K562 (cell line): ENCODE measurements around the gene LRRC7. TPM values are rescaled to one million over a fixed set of nuclear protein-coding genes. Genes with fewer than 3 reads are reported as not detected.

Source experiments
- BCOR ChIP-seq: fragments of 450-650 bp; IDR thresholded peaks from 2 replicates; pipeline ENCODE4 v1.6.1; 2016
- CBFA2T3 ChIP-seq: fragments of 450-650 bp; IDR thresholded peaks from 2 replicates; pipeline ENCODE4 v1.6.1; 2017
- CHD2 ChIP-seq: IDR thresholded peaks from 2 replicates; pipeline ENCODE4 v1.6.1; 2011; ENCODE audit warnings: low read depth, low read length
- ELK1 ChIP-seq: sonication (generic); formaldehyde crosslinking; IDR thresholded peaks from 2 replicates; pipeline ENCODE4 v1.8.1; 2022; ENCODE audit warnings: missing genetic modification reagents
- ETV5 ChIP-seq: sonication (generic); formaldehyde crosslinking; IDR thresholded peaks from 2 replicates; pipeline ENCODE4 v1.4.0; 2020; ENCODE audit warnings: low read depth, mild to moderate bottlenecking, missing genetic modification reagents
- HDAC3 ChIP-seq: fragments of 450-650 bp; IDR thresholded peaks from 2 replicates; pipeline ENCODE4 v1.6.1; 2018; ENCODE audit warnings: borderline replicate concordance, mild to moderate bottlenecking, moderate library complexity; ENCODE audit not compliant: partially characterized antibody
- HDAC6 ChIP-seq: IDR thresholded peaks from 2 replicates; pipeline ENCODE4 v1.6.1; 2012; ENCODE audit warnings: low read depth, mild to moderate bottlenecking, control low read depth, inconsistent platforms, low read length, moderate library complexity
- HEY1 ChIP-seq: fragments of 250-450 bp; sonication (Bioruptor Pico); IDR thresholded peaks from 2 replicates; pipeline ENCODE4 v1.5.0; 2020; ENCODE audit warnings: mild to moderate bottlenecking, moderate library complexity, borderline replicate concordance
- MAFG ChIP-seq: fragments of 450-650 bp; conservative IDR thresholded peaks from 2 replicates; pipeline ENCODE4 v1.6.1; 2016; ENCODE audit warnings: missing genetic modification characterization, missing compliant biosample characterization
- MIER1 ChIP-seq: fragments of 450-650 bp; IDR thresholded peaks from 2 replicates; pipeline ENCODE4 v1.6.1; 2016; ENCODE audit warnings: antibody characterized with exemption, mild to moderate bottlenecking, low read depth
- NCOA4 ChIP-seq: fragments of 450-650 bp; IDR thresholded peaks from 2 replicates; pipeline ENCODE4 v1.6.1; 2018; ENCODE audit warnings: mild to moderate bottlenecking; ENCODE audit not compliant: partially characterized antibody
- NFYB ChIP-seq: IDR thresholded peaks from 2 replicates; pipeline ENCODE4 v1.6.1; 2011; ENCODE audit warnings: mild to moderate bottlenecking, moderate library complexity; ENCODE audit not compliant: insufficient read length; ENCODE audit errors: extremely low read depth
- PHB ChIP-seq: fragments of 250-450 bp; sonication (Bioruptor Pico); IDR thresholded peaks from 2 replicates; pipeline ENCODE4 v1.5.0; 2021
- RNF2 ChIP-seq: sonication (generic); IDR thresholded peaks from 2 replicates; pipeline ENCODE4 v1.6.1; 2016
- SMARCE1 ChIP-seq: fragments of 450-650 bp; IDR thresholded peaks from 2 replicates; pipeline ENCODE4 v1.7.1; 2016; ENCODE audit warnings: mild to moderate bottlenecking
- STAG1 ChIP-seq: sonication (generic); formaldehyde crosslinking; IDR thresholded peaks from 2 replicates; pipeline ENCODE4 v1.5.0; 2020; ENCODE audit warnings: missing genetic modification reagents, borderline replicate concordance
- VEZF1 ChIP-seq: fragments of 200-800 bp; sonication (Bioruptor generic); IDR thresholded peaks from 2 replicates; pipeline ENCODE4 v1.6.1; 2017; ENCODE audit warnings: missing genetic modification characterization, missing compliant biosample characterization
- ZC3H11A ChIP-seq: IDR thresholded peaks from 2 replicates; pipeline ENCODE4 v1.6.1; 2012; ENCODE audit warnings: low read depth, low read length, improper control_type of control experiment
- ZKSCAN1 ChIP-seq: fragments of 150-350 bp; IDR thresholded peaks from 2 replicates; pipeline ENCODE4 v1.6.1; 2016; ENCODE audit warnings: low read depth, low read length
- ZNF586 ChIP-seq: fragments of 450-650 bp; formaldehyde crosslinking; conservative IDR thresholded peaks from 2 replicates; pipeline ENCODE4 v1.4.0; 2020; ENCODE audit warnings: mild to moderate bottlenecking, moderate library complexity
- polyA plus RNA-seq, 8 experiments: library from polyadenylated mRNA; depleted of rRNA in 4 of 8; stranded (reverse) in 5 of 8; unstranded in 3 of 8; fragments of >200 nt; fragmentation: Nextera tagmentation in 2 of 8; fragmentation: Illumina TruSeq in 1 of 8; extraction: Ambion mirVana in 2 of 8; extraction: Trizol in 1 of 8; gene quantifications; 2 replicates each; pipeline versions ENCODE4 v1.2.1 to v1.2.3, GENCODE V29; 2011 to 2014; ENCODE audit warnings: inconsistent platforms in 1 of 8, missing spikeins in 1 of 8
- total RNA-seq, 7 experiments: library from RNA; depleted of rRNA in 6 of 7; stranded (reverse); fragments of >200 nt in 6 of 7; fragmentation: Illumina TruSeq in 2 of 7; extraction: Trizol in 2 of 7; gene quantifications; 2 replicates each; pipeline versions ENCODE4 v1.2.1 to v1.2.3, GENCODE V29; 2011 to 2021; ENCODE audit warnings: low replicate concordance in 1 of 7
- TF ChIP-seq, protein P1 (sequence below): conservative IDR thresholded peaks from 2 replicates; pipeline ENCODE4 v1.6.1; 2011; ENCODE audit warnings: low read depth, mild to moderate bottlenecking, low read length; ENCODE audit not compliant: control insufficient read depth
- TF ChIP-seq, protein P2 (sequence below): fragments of 250-450 bp; sonication (Bioruptor Pico); IDR thresholded peaks from 2 replicates; pipeline ENCODE4 v1.4.0; 2020; ENCODE audit warnings: mild to moderate bottlenecking
- TF ChIP-seq, protein P3 (sequence below): fragments of 450-650 bp; conservative IDR thresholded peaks from 2 replicates; pipeline ENCODE4 v1.6.1; 2016; ENCODE audit warnings: missing genetic modification characterization, low read depth, mild to moderate bottlenecking, control low read depth, missing compliant biosample characterization

The LRRC7 gene
- total and polyA plus RNA-seq, 9 of the 15 experiments (the other 6 are each of a cell fraction or from before 2014, with no cell fraction given) = 0.09 to 0.94 (median 0.49) TPM

GRCh38 chr1:70041317-70042045 is 473.8 kb downstream of the LRRC7 start (continued):
- TF ChIP-seq, protein P1, sequence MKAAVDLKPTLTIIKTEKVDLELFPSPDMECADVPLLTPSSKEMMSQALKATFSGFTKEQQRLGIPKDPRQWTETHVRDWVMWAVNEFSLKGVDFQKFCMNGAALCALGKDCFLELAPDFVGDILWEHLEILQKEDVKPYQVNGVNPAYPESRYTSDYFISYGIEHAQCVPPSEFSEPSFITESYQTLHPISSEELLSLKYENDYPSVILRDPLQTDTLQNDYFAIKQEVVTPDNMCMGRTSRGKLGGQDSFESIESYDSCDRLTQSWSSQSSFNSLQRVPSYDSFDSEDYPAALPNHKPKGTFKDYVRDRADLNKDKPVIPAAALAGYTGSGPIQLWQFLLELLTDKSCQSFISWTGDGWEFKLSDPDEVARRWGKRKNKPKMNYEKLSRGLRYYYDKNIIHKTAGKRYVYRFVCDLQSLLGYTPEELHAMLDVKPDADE = no peak
- TF ChIP-seq SMARCE1 (peak; percentile 74), MAFG (tag) (peak; percentile 91), STAG1 (CRISPR knock-in tag) (no peak), NCOA4 (no peak), BCOR (no peak), VEZF1 (peak; percentile 13; the same call in 1 of the 2 replicates), ZC3H11A (no peak), ZNF586 (CRISPR knock-in tag) (no peak), MIER1 (no peak), ETV5 (CRISPR knock-in tag) (no peak), CBFA2T3 (peak; percentile 70), HDAC6 (no peak), HDAC3 (no peak), NFYB (no peak), CHD2 (no peak), RNF2 (peak; percentile 69), HEY1 (no peak), ZKSCAN1 (no peak), ELK1 (CRISPR knock-in tag) (no peak), PHB (CRISPR knock-in tag) (no peak)
- TF ChIP-seq, protein P2, sequence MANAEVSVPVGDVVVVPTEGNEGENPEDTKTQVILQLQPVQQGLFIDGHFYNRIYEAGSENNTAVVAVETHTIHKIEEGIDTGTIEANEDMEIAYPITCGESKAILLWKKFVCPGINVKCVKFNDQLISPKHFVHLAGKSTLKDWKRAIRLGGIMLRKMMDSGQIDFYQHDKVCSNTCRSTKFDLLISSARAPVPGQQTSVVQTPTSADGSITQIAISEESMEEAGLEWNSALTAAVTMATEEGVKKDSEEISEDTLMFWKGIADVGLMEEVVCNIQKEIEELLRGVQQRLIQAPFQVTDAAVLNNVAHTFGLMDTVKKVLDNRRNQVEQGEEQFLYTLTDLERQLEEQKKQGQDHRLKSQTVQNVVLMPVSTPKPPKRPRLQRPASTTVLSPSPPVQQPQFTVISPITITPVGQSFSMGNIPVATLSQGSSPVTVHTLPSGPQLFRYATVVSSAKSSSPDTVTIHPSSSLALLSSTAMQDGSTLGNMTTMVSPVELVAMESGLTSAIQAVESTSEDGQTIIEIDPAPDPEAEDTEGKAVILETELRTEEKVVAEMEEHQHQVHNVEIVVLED (CRISPR knock-in tag) = no peak; the same call in 1 of the 2 replicates
- TF ChIP-seq, protein P3, sequence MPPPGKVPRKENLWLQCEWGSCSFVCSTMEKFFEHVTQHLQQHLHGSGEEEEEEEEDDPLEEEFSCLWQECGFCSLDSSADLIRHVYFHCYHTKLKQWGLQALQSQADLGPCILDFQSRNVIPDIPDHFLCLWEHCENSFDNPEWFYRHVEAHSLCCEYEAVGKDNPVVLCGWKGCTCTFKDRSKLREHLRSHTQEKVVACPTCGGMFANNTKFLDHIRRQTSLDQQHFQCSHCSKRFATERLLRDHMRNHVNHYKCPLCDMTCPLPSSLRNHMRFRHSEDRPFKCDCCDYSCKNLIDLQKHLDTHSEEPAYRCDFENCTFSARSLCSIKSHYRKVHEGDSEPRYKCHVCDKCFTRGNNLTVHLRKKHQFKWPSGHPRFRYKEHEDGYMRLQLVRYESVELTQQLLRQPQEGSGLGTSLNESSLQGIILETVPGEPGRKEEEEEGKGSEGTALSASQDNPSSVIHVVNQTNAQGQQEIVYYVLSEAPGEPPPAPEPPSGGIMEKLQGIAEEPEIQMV (tag) = 0 out of 2 replicates have a peak, but pooled peaks have one; percentile 31
